Right lobe of liver (tissue), 4 donors: ENCODE data around the gene HOXB6.

ENCODE experiments used
- CTCF ChIP-seq, 4 donors: fragments of 200-600 bp in 3 of 4; fragments of 450-650 bp in 1 of 4; IDR thresholded peaks; one replicate each; pipeline versions ENCODE4 v1.5.1 to v1.8.0; 2016 to 2022; ENCODE audit warnings: antibody characterized with exemption in 4 of 4, mild to moderate bottlenecking in 2 of 4
- POLR2A ChIP-seq: fragments of 450-650 bp; IDR thresholded peaks from one replicate; pipeline ENCODE4 v1.6.1; 2017; ENCODE audit warnings: antibody characterized with exemption, mild to moderate bottlenecking
- donor health status: DM: no; HTN: no; CAD: no.
- donor health status: DM: no; HTN: no; CAD: no.
- donor health status: DM: no; HTN: yes; CAD: no.

- TF ChIP-seq POLR2A (no peak), CTCF (IDR thresholded peaks at IDR 0.05) (no peak)
Measured at GRCh38 chr17:48629411-48629759, 24.6 kb upstream of the HOXB6 start.
